D341Med (cell line): ENCODE data around the gene SUFU.
"Not testable (repeated sequence)": the region's sequence is repeated elsewhere in the genome, so short reads cannot be mapped to it uniquely, and the experiment has no call there.

ENCODE experiments used
- DNase-seq: peaks from one replicate; pipeline ENCODE4 v3.0.0; 2012; ENCODE audit warnings: low spot score

SUFU gene

DNA sequence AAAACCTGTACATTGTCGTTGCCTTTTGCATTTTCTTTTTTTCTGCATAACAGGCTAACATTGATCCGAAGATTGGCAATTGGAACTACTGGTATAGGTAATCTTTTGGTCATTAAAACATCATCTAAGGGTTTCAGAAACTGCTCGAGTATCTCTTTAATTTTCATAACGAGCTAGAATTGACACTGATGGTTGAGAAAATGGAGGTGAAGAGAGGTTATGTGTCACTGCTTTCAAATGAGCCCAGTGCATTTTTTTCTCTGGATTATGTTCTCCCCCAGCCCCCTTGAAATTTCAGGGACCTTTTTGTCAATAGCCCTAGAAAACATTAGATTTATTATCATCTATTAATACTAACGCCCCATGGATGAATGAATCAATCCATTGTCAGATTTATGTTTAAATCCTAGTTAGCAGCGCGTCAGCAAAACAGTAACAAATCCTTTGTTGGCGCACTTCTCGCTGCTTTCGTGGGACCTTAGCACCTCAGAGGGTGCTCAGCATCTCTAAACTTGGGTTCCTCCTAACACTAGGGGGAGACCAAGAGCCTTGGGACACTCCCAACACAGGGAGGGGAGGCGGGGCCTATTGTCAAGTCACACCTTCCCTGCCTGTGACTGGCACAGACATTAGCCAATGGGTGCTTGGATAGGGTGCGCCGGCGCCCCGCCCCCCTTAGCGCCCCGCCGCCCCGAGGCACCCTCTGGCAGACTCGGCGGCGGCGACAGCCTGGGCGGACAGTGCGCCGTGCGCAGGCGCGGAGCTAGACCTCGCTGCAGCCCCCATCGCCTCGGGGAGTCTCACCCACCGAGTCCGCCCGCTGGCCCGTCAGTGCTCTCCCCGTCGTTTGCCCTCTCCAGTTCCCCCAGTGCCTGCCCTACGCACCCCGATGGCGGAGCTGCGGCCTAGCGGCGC is at the start of gene SUFU:
SUFU (plus strand) TSS at position 709 of the 915 bp plus-strand sequence; CDS start at position 890, 181 bp downstream.
- peak; percentile 95 for DNase-seq

DNA sequence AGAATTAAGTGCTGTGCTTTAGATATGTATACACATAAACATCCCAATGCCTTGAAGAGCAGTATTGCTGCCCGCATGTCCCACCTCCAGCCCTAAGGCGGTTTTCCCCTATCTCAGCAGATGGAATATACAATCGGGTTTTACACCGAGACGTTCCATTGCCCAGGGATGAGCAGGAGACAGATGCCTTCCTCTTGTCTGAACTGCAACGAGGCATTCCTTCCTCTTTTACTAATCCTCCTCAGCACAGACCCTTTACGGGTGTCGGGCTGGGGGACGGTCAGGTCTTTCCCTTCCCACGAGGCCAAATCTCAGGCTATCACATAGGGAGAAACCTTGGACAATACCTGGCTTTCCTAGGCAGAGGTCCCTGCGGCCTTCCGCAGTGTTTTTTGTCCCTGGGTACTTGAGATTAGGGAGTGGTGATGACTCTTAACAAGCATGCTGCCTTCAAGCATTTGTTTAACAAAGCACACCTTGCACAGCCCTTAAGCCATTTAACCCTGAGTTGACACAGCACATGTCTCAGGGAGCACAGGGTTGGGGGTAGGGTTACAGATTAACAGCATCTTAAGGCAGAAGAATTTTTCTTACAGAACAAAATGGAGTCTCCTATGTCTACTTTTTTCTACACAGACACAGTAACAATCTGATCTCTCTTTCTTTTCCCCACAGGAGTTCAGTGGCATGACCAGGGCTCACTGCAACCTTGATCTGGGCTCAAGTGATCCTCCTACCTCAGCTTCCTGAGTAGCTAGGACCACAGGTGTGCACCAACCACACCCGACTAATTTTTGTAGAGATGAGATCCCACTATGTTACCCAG is 48.9 kb upstream of the SUFU start:
- not testable (repeated sequence) for DNase-seq

GRCh38 chr10:102455893-102456471 is 47.8 kb upstream of the SUFU start:
- DNase-seq, result no peak

DNA sequence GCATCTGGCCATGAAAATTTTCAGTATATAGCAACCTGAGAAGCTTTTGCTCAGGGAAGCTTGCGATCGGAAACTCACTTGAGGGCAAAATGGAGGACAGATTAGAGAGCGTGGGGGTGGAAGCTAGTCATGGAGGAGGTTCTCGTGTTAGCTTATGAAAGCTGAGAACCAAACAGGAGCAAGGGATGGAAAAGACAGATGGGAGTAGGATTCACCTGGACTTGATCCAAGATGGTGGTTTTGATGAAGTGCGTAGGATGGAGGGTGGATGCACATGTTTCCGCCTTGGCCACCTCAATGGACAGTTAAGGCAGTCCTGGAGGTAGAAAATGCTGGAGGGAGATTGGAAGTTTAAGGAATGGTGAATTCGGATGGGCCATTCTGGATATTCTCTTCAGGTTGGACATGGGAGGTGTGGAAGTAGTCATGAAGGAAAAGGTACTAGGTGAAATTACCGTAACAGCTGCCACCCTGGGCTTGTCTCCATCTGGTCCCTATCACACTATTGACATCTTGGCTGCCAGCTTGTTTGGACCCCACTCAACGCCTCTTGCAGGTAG is 46.1 kb upstream of the SUFU start:
- DNase-seq, result no peak

- no peak for DNase-seq
Measured at GRCh38 chr10:102458656-102459055, 45.1 kb upstream of the SUFU start.

- DNase-seq, result no peak
Measured at GRCh38 chr10:102460836-102461186, 43.0 kb upstream of the SUFU start.

DNA sequence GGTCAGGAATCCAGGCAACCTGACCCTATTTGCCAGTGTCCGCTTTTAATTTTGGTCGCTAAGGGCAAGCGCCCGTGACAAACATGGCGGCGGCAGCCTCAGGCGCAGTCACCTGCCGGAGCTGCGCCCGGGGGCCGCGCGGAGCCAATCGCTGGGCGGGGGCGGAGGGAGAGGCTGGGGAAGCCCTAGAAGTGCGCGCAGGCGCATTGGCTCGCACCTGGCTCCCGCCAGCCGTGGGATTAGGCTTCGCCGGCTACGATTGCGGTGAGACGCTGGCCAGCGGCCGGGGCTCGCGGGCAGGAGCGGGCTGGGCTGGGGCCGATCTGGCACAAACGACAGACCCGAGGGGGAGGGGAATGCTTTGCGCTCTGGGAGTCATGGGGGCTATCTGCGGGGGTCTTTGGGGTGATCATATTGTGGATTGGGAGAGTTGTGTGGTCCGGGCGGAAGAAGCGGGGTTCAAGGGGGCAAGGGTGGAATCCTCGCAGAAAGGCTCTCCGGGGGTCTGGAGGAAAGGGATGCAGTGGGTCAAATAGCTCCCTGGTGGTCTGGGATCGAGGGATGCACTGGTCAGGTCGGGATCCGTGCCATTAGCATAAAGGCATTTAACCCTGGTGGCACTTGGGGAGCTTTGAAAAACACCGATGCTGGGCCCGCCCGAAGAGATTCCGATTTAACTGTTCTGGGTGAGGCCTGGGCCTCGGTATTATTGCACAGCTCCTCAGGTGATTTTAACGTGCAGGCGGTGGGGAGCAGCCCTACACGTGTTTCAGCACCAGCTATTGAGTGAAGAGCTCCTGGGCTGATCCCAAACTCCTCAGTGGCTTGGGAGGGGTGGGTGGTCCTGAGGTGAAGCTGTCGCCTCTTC is 42.4 kb upstream of the SUFU start:
- peak; percentile 94 for DNase-seq

GRCh38 chr10:102462512-102463054 is 41.2 kb upstream of the SUFU start:
- no peak for DNase-seq

DNA sequence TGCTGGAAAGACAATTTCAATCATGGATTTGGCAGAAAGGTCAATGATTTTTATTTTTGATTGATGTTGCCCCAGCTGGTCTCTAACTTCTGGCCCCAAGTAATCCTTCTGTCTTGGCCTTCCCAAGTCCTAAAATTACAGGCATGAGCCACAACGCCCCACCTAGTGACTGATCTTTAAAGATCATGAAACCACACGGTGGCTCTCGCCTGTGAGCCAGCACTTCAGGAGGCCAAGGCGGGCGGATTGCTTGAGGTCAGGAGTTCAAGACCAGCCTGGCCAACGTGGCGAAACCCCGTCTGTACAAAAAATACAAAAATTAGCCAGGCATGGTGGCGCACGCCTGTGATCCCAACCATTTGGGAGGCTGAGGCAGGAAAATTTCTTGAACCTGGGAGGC is 39.8 kb upstream of the SUFU start:
- no peak for DNase-seq

DNA sequence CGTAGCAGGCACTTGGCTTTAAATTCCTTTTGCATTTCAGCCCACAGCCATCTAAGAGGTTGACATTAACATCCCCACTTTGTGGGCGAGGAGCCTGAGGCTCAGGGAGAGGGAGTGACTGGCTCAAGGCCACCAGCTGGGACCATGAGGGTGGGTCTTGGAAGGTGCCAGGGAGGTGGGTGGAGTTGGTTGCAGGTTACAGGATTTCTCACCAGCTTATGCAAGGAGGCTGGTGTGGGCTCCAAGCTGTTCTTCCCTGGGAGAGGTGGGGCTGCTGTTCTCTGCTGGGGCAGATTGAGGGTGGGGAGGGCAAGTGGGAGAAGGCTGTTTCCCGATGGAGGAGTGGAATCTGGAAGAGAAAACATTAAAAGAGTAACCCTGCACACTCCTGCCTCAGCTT is 38.3 kb upstream of the SUFU start:
- no peak for DNase-seq

DNA sequence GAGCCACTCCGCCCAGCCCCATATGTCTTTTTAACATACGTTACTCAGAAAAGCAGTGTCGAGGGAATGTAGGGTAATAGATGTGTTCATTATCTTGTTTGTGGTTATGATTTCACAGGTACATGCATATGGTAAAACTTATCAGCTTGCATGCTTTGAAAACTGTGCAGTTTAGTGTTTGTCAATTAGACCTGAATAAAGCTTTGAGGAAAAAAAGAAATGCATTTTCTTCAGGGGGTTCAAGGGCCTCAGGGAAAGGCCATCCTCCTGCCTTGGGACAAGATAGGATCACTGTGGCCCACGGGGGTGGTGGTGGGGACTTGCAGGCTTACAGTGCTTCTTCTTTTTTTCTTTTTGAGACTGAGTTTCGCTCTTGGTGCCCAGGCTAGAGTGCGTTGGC is 36.5 kb upstream of the SUFU start:
- no peak for DNase-seq

DNA sequence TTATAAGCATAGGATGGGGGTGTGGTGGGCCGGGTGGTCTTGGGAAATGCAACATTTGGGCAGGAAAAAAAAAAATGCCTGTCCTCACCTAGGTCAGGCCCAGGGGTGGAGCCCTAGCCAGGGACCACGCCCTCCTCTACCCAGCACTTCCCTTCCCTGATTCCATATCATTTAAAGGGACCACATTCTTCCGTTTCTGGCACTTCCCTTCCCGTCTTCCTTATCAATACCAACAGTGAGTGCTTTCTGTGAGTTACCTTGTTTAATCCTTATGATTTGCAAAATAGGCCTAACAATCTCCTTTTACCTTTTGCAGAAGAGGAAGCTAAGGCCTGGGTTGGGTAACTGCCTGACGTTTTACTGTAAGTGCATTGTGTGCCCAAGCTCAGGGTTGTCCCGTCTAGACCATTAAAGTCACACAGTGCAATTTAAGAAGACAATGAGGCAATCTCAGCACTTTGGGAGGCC is 35.8 kb upstream of the SUFU start:
- DNase-seq, result no peak

DNA sequence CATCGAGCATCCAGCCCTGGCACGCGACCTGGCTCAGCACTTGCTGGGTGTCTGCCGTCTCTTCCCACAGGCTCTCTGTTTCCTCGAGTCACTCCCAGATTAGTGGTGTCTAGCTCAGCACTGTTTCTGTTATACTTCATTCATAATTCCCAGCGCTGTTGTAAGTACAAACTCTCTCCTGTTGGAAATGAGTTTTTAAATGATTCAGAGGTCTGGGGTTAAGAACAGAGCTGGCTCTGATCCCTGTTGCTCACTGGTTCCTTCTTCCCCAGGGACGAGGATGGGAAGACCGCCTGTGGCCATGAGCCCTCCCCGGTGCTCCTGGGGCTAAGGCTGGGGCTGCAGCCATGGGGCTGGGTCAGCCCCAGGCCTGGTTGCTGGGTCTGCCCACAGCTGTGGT is 35.1 kb upstream of the SUFU start:
- DNase-seq, result no peak

- DNase-seq, result no peak
Measured at GRCh38 chr10:102470579-102471546, 32.9 kb upstream of the SUFU start.

- no peak for DNase-seq
Measured at GRCh38 chr10:102473445-102474331, 30.1 kb upstream of the SUFU start.

DNA sequence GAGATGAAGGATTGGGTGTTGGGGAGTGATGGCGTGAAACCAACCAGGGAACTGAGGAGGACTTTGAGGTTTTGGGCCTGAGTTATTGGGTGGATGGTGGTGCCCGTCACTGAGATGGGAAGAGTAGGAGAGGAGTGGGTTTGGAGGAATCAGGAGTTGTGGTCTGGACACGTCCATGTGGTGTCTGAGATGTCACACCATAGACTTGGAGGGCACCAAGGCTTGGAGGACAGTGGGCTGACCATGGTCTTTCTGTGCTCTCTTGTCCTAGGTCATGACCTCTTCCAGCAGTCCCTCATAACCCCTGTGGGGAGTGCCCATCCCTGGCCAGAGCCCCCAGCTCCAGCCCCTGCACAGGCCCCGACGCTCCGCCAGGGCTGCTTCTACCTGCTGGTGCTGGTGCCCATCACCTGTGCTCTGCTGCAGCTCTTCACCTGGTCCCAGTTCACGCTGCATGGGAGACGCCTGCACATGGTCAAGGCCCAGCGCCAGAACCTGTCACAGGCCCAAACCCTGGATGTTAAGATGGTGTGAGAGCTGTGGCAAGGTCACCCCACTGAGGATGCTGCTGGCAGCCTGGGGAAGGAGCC is 28.2 kb upstream of the SUFU start:
- DNase-seq, result no peak

DNA sequence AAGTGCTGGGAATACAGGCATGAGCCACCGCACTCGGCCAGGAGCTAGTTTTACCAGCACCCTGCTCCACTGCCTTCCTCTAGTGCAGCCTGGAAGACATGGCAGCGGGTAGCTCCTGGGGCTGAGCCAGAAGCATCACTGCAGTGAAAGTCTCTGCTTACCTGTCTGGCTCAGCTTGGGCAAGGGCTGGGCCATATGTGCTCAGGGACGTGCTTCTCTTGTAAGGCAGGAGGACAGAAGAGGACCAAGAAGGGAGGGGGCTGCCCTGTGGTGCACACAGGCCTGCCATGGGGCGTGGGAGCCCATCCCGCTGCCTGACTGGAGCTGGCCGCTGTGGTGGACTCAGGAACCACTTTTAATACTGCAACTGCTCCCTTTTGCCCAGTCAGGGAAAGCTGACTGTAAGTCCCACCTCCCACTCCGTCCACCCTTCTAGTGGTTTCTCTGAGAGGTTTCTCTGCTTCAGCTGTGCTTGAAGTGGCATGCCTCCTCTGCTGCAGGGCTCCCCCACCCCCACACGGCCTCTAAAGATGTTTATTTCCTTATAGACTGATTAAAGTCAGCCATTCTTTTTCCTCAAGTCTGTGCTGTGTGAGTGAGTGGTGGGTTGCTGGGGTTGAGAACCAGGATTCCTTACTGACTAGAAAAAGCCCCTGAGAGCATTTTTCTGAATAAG is 27.2 kb upstream of the SUFU start:
- no peak for DNase-seq

GRCh38 chr10:102479651-102480050 is 24.1 kb upstream of the SUFU start:
- DNase-seq, result no peak
